Activated CD4-positive, alpha-beta T cell treated with anti-CD3 and anti-CD28 coated beads, Interleukin-2, amount 50 U/mL, for 16 hours (primary cell): ENCODE data around the gene ADD1.

Experiments used
- DNase-seq: peaks from one replicate; pipeline ENCODE4 v3.0.0-alpha.2; 2020

The ADD1 gene

GRCh38 chr4:2924765-2925301 lies 81.2 kb downstream of the ADD1 start:
- DNase-seq, result no peak

- no peak for DNase-seq
Measured at GRCh38 chr4:2925496-2925895, 81.9 kb downstream of the ADD1 start.

- no peak for DNase-seq
Measured at GRCh38 chr4:2925931-2926860, 82.6 kb downstream of the ADD1 start.

- DNase-seq, result no peak
Measured at GRCh38 chr4:2927016-2927695, 83.5 kb downstream of the ADD1 start.

GRCh38 chr4:2927696-2928075 lies 84.0 kb downstream of the ADD1 start:
- DNase-seq, result no peak

- no peak for DNase-seq
Measured at GRCh38 chr4:2928242-2929176, 84.9 kb downstream of the ADD1 start.

- DNase-seq, result no peak
Measured at GRCh38 chr4:2929469-2929868, 85.8 kb downstream of the ADD1 start.

- no peak for DNase-seq
Measured at GRCh38 chr4:2930135-2930757, 86.6 kb downstream of the ADD1 start.

- DNase-seq, result no peak
Measured at GRCh38 chr4:2930758-2931511, 87.3 kb downstream of the ADD1 start.

- DNase-seq, result peak; percentile 68
Measured at GRCh38 chr4:2931512-2932301, 88.1 kb downstream of the ADD1 start.

- DNase-seq, result no peak
Measured at GRCh38 chr4:2932321-2932950, 88.8 kb downstream of the ADD1 start.

GRCh38 chr4:2932951-2933565 lies 89.4 kb downstream of the ADD1 start:
- DNase-seq, result peak; percentile 32

GRCh38 chr4:2933566-2934076 lies 90.0 kb downstream of the ADD1 start:
- no peak for DNase-seq

GRCh38 chr4:2934077-2934812 lies 90.6 kb downstream of the ADD1 start:
- peak; percentile 45 for DNase-seq

- DNase-seq, result peak; percentile 97
Measured at GRCh38 chr4:2934813-2935761, 91.4 kb downstream of the ADD1 start.

GRCh38 chr4:2935762-2936743 lies 92.4 kb downstream of the ADD1 start:
- DNase-seq, result peak; percentile 96
